ENCODE data around the gene EIF2A.
"Not testable (repeated sequence)": the region's sequence is repeated elsewhere in the genome, so short reads cannot be mapped to it uniquely, and the experiment has no call there.

The EIF2A gene

DNA sequence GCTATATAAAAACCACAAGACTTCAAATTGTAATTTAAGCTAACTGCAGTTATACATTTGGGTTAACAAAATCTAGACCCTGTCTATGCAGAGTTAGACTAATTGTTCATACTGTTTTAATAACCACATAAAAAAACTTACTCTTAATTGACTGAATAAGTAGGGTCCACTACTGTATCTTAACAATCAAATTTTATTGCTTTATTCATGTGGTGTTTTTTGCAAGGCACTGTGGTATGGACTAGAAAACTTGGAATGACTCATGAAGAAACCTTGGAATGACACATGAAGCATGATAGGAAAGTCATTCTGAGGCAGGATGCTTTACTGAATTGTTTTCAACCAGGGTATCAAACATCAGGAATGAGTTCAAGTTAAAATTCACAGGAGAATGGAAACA is 2.5 kb upstream of the EIF2A start:
- no peak for DNase-seq

DNA sequence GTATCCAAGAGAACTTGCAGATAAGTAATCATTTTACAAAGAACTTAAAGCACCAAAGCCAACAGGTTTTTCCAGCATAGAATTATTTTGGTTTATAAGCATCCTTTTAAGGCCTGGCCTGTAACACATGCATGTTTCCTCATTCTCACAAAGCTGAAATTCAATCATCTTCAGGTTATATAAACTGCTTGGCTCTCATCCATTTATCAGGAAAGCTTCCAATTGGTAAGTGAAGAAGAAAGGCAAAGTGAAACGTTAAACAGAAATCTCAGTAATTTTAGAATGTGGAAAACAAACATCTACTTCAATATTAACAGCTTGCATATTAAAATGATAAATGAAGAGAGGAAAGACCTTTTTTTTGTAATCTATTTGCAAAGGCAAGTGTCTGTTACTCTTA is 1.9 kb upstream of the EIF2A start:
- no peak for DNase-seq

DNA sequence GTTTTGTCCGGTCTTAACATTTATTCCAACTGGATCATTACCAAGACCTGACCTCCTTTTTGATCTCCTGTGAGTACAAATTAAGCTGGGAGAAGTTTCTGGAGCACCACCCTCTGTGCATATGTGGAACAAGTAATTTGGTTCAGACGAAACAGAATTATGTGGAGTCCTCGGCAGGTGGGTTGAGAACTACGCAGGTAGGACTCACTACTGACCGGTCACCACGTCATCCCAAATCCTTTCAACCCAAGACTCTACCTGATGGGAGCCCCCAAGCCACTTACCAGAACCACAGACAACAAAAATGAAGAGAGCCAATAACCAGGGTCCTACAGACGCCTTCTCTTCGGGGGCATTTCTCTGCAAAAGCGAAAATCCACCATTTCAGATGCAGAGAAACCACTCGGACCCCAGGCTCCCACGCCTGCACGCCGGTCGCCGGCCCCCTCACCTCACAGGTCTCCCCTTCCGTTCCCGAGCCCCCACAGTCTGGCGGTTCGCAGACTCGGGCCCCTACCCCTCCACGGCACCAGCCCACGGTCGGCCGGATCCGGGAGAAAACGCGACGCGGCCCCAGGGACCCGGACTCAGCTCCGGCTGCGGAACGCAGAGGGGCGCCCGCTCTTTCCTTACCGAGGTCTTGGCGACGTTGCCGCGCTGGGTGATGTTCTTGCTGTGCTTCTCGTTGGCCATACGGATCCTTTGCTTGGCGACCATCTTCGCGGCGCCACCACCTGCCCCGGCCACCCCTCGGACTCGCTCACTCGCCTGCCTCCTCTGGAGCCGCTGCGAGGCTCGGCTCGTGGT is 965 bp upstream of the EIF2A start:
- no peak for DNase-seq

DNA sequence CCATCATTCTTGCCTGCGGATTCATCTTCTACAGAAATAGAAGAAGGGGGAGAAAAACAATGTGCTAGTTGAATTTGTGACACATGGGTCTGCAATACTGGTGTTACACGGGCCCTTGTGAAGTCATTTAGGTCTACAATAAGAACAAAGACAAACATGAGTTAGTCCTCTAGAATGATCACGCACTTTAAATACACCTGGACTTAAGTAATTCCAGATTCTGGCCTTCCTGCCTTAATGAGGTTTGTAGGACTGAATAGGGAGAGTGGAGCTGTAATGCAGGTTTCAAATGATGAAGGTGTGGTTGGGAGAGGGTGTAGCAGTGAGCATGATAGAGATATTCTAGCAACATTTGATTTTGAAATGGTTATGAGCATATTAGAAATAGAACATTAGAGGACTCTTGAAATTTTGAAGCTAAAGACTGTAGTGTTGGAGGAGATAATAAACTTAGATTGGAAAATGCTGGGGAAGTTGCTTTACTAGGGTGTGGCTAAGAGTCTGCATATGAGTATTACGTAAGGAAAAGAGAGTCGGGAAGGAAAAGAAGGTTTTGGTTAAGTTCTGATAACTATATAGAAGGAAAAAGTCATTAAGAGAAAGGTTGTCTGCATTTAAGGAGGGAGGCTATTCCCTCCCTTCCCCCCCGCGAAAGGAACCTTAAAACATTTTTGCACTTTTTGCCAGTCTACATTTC is 606 bp downstream of the EIF2A start:
- no peak for DNase-seq

DNA sequence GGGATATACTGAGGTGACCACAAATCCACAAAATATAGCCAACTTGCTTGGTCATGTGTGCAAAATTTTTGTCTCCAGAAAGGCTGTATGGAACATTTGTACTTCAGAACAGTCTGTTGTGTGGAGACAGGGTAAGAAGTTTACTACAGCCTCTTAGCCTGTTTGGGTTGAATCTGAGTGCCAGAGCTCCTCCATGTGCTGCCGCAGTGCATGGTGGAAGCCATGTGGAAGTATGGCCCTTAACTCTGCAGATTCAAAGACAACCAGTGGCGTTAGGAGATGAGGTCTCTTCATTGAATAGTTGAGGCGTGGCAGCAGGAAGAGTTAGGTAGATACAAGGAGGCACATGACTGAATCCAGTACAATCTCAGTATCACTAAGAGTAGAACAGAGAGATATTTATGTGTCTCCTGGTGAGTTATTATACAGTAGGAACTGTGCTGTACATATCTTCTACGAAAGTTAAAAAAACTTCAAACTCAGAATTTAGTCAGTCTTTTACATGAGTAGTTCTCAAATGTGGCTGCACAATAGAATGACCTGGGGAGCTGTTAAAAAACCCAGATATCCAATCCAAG is 9.4 kb downstream of the EIF2A start:
- no peak for DNase-seq

DNA sequence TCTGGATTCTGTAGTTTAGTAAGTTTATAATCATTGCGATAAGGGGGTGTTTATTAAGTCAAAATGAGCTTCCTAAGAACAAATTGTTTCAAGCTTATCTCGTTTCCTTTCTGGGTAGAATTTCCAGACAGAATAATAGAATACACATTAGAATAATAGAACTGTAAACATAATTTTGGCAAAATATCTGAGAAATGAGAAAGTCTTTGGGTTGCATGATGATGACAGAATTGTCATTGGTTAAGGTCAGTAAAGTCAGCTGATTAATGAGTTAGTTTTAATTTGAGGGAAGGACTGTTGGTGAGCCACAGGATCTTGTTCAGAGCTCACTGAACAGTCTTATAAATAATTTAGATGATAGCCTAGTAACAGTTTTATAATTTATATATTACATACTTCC is 10.2 kb downstream of the EIF2A start:
- no peak for DNase-seq

DNA sequence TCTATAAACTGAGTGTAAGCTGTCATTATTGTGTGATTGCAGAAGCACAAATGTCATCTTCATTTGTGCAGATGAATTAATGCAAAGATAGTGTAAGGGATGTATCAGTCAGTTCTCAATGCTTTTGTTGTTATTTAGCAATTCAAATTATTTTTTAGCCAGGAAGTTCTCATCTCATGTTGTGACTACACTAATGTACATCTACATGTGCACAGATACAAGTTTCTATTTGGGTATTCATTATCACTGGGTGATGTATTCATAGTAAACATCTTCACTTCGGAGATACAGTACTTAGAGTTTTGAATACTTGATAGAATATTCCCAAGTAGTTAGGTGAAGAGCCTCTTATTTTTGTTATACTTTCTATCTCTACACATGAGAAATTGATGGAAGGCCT is 11.1 kb downstream of the EIF2A start:
- DNase-seq = no peak

DNA sequence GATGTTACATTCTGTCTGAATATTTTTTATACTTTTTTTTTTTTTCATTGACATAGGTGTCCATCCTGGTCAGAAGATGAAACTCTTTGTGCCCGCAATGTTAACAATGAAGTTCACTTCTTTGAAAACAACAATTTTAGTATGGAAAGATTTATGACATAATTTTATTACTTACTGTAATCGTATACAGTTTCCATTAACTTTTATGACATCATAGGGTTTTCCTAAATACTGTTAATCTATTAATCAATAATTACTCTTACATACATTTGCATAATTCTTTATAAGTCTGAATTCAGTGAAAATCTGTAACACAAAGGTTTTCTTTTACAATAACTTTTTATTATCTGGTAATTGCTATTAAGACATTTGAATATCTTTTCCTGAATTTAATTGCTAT is 17.7 kb downstream of the EIF2A start:
- DNase-seq = no peak

DNA sequence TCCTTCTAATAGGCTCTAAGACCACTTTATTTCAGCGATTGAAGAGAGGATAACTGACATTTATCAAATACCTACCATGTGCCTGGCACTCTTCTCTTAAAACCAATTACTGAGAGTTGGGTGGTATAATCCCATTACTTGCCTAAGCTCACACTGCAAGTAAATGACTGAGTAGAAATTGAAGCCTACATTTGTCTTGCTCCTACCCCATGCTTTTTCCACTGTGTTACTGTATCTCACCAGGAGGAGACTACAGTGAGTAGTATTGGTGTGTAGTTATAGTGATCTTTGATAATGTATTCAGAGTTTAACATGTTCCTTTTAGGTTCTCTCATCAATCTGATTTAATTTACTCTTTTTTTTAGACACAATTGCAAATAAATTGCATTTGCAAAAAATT is 20.7 kb downstream of the EIF2A start:
- DNase-seq = no peak

DNA sequence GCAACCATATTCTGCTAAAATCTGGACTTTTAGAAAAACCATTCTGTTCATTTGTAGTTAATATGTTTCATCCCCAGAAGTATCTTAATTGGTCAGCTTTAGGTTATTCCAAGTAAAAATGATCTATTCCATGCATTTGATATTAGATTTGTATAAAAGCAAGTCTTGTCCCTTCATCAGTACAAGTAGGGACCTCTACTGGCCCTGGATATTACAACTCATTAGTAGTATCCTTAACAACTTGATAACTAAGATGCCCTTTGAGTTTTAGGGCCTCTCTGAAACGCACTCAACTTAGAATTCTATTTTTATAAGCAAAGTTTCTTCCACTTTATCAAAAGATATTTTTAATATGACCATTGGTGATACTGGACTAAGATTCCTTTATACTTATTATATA is 31.3 kb downstream of the EIF2A start:
- no peak for DNase-seq

DNA sequence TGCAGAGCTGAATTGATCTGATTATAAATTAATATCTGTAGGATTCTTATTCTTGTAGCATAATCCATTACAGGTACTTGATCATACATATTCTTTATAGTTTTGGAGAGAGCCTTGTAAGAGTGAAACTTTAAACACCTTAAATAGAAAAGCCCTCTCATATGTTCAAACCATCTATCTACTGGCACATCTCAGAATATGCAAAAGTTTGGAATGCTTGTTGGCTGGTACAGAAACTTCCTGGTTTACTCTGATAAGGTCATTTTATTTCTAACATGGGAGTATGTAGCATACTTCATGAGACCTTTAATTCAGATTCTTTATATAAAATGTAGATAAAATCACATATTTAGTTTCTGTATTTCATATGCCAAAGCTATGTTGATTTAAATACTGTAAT is 34.6 kb downstream of the EIF2A start:
- no peak for DNase-seq

DNA sequence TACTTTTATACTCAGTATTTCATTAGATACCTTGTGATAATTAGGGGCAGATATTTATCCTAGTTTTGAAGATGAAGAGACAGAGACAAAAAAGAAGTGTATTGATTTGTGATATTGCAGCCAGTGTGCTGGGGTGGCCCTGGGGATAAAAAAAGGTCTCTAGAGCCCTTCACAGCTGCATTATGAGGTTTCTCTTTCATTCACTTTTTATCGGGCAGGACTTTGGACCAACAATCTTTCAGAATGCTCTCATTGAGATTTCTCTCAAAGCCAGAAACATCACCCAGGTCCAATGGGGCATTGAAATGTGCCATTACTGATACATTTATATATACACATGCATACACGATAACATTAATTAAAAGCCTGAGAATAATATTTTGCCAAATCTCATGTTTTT is 36.0 kb downstream of the EIF2A start:
- DNase-seq = no peak

DNA sequence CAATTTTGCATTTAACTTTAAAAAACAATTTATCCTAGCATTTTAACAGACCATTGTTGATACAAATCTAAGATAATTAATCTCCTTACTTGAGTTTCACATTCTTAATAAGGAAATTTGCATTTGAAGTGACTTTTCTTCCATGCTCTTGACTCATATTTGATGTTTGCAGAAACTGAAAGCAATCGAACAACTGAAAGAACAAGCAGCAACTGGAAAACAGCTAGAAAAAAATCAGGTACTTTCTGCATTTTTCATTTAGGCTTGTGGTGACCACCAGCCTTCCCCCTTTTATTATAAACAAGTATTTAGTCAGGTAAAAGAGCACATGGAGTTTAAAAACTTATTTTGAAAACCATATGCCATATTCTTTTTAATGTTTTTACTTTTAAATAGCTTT is 36.4 kb downstream of the EIF2A start:
- DNase-seq = no peak

DNA sequence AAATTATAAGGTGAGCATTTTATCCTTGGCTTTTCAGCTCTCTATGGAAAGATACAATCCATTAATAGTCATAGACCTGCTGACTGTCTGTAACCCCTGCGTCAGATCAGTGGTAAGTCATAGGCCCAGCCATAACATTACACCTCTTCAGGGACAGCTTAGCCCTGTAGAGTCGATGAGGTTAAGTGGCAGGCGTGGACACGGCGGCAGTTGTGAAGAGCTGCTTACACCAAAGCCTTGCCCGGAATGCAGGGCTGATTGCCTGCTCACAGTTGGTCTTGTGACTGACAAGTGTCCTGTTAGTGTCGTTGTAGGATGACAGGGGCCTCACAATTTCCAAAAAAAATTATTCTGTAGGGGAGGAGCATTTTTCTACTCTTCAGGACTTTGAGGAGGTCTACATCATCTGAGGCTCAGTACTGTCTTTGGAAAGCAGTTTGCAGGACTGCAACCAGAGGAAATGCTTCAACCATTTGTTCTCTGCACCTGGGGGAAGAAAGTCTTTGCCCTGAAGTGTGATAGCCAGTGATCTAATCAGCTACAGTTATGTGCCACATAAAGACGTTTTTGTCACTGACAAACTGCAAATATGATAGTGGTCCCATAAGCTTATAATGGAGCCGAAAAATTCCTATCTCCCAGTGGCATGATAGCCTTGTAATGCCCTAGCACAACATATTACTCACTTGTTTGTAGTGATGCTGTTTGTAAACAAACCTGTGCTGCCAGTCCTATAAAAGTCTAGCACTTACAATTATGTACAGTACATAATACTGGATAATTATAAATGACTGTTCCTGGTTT is 41.6 kb downstream of the EIF2A start:
- no peak for DNase-seq

DNA sequence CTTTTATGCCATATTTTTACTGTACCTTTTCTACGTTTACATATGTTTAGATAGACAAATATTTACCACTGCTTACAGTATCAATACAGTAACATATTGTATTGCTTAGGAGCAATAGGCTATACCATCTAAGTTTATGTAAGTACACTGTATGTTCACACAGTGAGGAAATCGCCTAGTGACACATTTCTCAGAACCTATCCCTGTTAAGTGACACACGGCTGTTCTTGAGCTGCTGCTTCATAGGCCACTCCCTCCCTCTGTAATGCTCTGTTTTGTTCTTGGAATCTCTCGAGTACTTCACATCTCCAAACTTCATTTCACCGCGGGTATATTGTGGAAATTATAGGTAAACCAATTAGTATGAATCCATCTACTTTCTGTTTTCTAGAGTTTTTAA is 43.2 kb downstream of the EIF2A start:
- DNase-seq = no peak

DNA sequence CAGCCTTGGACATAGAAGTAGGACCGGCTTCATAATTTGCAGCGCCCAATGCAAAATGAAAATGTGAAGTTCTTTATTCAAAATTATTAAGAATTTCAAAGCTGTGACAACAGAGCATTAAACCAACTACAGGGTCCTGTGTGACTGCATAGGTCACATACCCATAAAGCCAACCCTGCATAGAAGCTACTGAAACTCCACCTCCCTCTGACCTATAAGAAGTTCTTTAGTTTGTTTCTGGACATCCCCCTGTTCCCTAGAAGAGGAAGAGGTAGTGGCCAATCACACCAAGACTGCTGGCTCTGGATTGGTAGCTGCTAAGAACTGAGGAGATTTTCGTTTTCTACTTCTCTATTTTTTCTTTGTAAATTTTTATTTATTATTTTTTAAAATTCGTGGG is 47.6 kb downstream of the EIF2A start:
- no peak for DNase-seq

DNA sequence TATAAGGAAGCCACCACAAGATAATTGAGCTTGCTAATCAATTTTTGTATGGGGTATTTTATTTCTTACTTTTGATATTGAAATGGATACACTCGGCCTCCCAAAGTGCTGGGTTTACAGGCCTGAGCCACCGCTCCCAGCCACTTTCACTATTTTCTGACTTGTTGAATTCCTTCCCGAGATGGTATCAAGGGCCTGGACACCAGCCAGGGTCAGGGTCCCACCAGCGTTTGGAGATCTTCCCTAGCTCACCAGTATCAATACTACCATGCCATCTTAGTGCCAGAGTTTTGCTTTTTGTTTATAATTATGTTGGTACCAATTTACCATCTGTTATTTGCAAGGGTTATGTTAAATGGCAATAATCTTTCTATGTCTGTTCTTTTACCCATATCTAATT is 51.1 kb downstream of the EIF2A start:
- no peak for DNase-seq

DNA sequence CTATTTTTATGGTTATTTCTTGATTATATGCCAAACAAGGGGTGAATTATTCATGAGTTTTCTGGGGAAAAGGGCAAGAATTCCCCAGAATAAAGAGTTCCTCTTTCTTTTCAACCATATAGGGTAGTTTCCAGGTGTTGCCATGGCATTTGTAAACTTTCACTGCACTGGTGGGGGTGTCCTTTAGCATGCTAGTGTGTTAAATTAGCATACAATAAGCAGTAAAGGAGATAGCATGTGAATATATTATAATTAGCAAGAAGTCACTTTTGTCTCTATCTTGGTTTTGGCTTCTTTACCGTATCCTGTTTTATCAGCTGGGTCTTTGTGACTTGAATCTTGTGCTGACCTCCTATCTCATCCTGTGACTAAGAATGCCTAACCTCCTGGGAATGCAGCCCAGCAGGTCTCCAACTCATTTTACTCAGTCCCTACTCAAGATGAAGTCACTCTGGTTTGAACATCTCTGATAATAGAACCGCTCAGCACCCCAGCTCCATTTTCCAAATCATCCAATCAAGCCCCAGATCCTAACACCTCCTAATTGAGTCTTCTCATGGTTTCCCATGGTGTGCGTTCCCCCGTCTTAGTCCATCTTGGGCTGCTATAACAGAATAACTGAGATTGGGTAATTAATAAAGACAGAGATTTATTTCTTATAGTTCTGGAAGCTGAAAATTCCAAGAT is 53.2 kb downstream of the EIF2A start:
- no peak for DNase-seq

DNA sequence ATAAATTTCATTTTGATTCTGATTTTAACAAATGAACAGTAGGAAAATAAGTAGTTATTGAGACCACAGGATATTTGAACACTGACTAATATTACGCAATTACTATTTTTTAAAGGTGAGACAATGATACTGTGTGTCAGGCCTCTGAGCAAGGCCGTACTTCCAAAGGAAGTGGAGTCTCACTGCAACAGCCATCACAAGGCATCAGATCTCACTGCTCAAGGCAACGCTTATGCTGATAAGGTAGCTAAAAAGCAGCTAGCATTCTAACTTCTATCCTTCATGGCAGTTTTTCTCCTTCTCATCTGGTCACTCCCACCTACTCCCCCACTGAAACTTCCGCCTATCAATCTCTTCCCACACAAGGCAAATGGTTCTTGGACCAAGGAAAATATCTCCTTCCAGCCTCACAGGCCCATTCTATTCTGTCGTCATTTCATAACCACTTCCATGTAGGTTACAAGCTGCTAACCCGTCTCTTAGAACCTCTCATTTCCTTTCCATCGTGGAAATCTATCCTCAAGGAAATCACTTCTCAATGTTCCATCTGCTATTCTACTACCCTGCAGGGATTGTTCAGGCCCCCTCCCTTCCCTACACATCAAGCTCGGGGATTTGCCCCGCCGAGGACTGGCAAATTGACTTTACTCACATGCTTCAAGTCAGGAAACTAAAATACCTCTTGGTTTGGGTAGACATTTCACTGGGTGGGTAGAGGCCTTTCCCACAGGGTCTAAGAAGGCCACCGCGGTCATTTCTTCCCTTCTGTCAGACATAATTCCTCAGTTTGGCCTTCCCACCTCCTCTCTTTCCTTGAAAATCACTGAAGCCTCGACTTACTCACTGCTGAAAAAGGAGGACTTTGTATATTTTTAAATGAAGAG is 54.3 kb downstream of the EIF2A start:
- not testable (repeated sequence) for DNase-seq

DNA sequence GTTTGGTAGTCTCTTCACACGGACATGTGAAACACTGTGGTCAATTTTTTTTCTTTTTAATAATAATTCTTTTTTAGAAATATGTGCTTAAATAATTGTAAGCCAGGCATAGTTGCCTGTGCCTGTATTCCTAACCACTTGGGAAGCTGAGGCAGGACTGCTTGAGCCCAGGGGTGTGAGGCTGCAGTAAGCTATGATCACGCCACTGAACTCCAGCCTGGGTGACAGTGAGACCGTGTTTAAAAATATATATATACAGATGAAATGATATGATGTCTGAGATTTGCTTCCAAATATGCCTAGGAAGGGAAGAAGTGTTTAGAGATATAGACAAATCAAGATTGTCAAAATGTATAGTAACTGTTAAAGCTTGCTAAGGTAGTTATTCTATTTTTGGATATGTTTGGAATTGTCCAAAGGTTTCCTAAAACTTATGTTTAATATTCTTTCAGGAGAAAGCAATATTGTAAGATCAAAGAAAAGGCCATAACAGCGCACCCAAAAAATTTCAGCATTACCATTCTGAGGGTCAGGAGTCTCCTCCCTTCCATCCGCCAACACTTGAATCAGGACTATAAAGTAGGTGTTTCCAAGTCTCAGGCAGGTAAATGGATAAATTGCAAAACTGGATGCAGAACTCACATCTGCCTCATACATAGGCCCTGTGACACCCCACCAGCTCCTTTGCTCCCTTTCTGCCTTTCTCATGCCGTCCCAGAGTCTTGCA is 56.0 kb downstream of the EIF2A start:
- no peak for DNase-seq

Measured in NCI-H345 (cell line).